Thyroid gland (tissue), 4 donors: ENCODE results near the gene CCDC157. TPM values are rescaled to one million over a fixed set of nuclear protein-coding genes. Genes with fewer than 3 reads are reported as not detected.

Source experiments
- DNase-seq, 2 donors: peaks; one replicate each; pipeline ENCODE4 v3.0.0-alpha.2; 2019
- H3K27ac ChIP-seq, 3 donors: fragments of 200-600 bp; sonication (generic); 1 replicate in 2 of 3; 2 replicates in 1 of 3; pipeline ENCODE4 v1.5.1; 2016 to 2019; ENCODE audit warnings: mild to moderate bottlenecking in 1 of 3, moderate library complexity in 1 of 3
- H3K27me3 ChIP-seq: fragments of 200-600 bp; sonication (generic); one replicate; pipeline ENCODE4 v1.5.1; 2019
- H3K36me3 ChIP-seq, 2 donors: fragments of 200-600 bp; sonication (generic); one replicate each; pipeline ENCODE4 v1.5.1; 2016 to 2019
- H3K4me1 ChIP-seq, 2 donors: fragments of 200-600 bp; sonication (generic); one replicate each; pipeline ENCODE4 v1.5.1; 2017 to 2019
- H3K4me3 ChIP-seq, 3 donors: fragments of 200-600 bp; sonication (generic); replicated peaks in 1 of 3; 1 replicate in 2 of 3; 2 replicates in 1 of 3; pipeline ENCODE4 v1.5.1; 2016; ENCODE audit warnings: mild to moderate bottlenecking in 1 of 3
- H3K9me3 ChIP-seq: fragments of 200-600 bp; sonication (generic); one replicate; pipeline ENCODE4 v1.5.1; 2017
- CTCF ChIP-seq, 6 experiments: fragments of 200-600 bp in 3 of 6; fragments of 450-650 bp in 3 of 6; sonication (generic) in 3 of 6; IDR thresholded peaks; one replicate each; pipeline ENCODE4 v1.5.1; 2016 to 2019; ENCODE audit warnings: antibody characterized with exemption in 6 of 6, mild to moderate bottlenecking in 2 of 6, inconsistent platforms in 1 of 6, moderate library complexity in 1 of 6
- POLR2A ChIP-seq, 2 donors: fragments of 450-650 bp; IDR thresholded peaks; one replicate each; pipeline ENCODE4 v1.6.1; 2017; ENCODE audit warnings: antibody characterized with exemption in 2 of 2, mild to moderate bottlenecking in 2 of 2, moderate library complexity in 1 of 2
- WGBS, 2 donors: methylation state at CpG; one replicate each; pipeline ENCODE4 v1.1.5; 2017; 5-methylcytosine and 5-hydroxymethylcytosine counted together
- intact Hi-C: fragments of 100-400 bp; cut with DNase I; formaldehyde crosslinking; loops from one replicate; pipeline ENCODE4 v1.15.1; 2023
- total RNA-seq, 4 donors: library from RNA; depleted of rRNA; stranded (reverse); fragments of >200 nt; gene quantifications; one replicate each; pipeline ENCODE4 v1.2.3, GENCODE V29; 2016

CCDC157 gene
- total RNA-seq, 4 donors from 2014 or later, result 8.1 to 18.3 (median 15.6) TPM

GRCh38 chr22:30354644-30355043, 2.2 kb upstream of the CCDC157 start:
- H3K36me3 ChIP-seq, result peaks cover 18 to 29% of the 10 kb centered on the region in 2 donors
- no peak for DNase-seq
- TF ChIP-seq POLR2A (IDR thresholded peaks at IDR 0.05), result no peak
- no peak for TF ChIP-seq CTCF (IDR thresholded peaks at IDR 0.05)
- intact Hi-C loops, result no loop called here
- H3K27ac ChIP-seq, result no peak overlapping the region
- H3K9me3 ChIP-seq, result no peaks in the 10 kb centered on the region
- no peak overlapping the region for H3K4me3 ChIP-seq
- H3K4me1 ChIP-seq, result peaks cover 23 to 34% of the 10 kb centered on the region in 2 donors
- no peaks in the 10 kb centered on the region for H3K27me3 ChIP-seq
- 48 to 66% methylated on average over 5 of the region's 5 CpGs for WGBS, 2 donors

GRCh38 chr22:30357236-30357570, 396 bp downstream of the CCDC157 start:
- H3K27ac ChIP-seq, result peak overlapping the region in 2 of 3 donors; percentile 95 to 97
- H3K4me1 ChIP-seq, result peaks cover 23 to 34% of the 10 kb centered on the region in 2 donors

GRCh38 chr22:30357650-30358215, 926 bp downstream of the CCDC157 start:
- Histone ChIP-seq H3K27ac (no peak overlapping the region), H3K4me1 (peaks cover 23 to 34% of the 10 kb centered on the region in 2 donors), H3K9me3 (no peaks in the 10 kb centered on the region), H3K27me3 (no peaks in the 10 kb centered on the region), H3K36me3 (peaks cover 3 to 4% of the 10 kb centered on the region in 2 donors), H3K4me3 (peak overlapping the region in 2 of 3 donors; percentile 30 to 66)
- 54 to 59% methylated on average over 22 of the region's 22 CpGs for WGBS, 2 donors
- no peak for TF ChIP-seq CTCF (IDR thresholded peaks at IDR 0.05)
- no peak for TF ChIP-seq POLR2A (IDR thresholded peaks at IDR 0.05)
- no peak for DNase-seq
- intact Hi-C loops, result loop anchor here (2.0 kb wide), 1 partner anchor 69 kb away; the partner anchor contains the start of gene CASTOR1

More at GRCh38 chr22:30357236-30357570, 396 bp downstream of the CCDC157 start:
- Histone ChIP-seq H3K27me3 (no peaks in the 10 kb centered on the region), H3K9me3 (no peaks in the 10 kb centered on the region), H3K36me3 (peaks cover 8 to 9% of the 10 kb centered on the region in 2 donors), H3K4me3 (peak overlapping the region; percentile 30 to 93 (median 66))
- DNase-seq, result no peak
- no peak for TF ChIP-seq CTCF (IDR thresholded peaks at IDR 0.05)
- no peak for TF ChIP-seq POLR2A (IDR thresholded peaks at IDR 0.05)
- WGBS, 2 donors, result 1 to 2% methylated on average over 9 of the region's 9 CpGs
- intact Hi-C loops, result loop anchor here (2.0 kb wide), 1 partner anchor 68 kb away; the partner anchor contains the start of gene CASTOR1

- WGBS, 2 donors, result 87 to 90% methylated on average over 6 of the region's 6 CpGs
- peaks cover 23 to 33% of the 10 kb centered on the region in 2 donors for H3K4me1 ChIP-seq
- intact Hi-C loops, result no loop called here
- DNase-seq, result no peak
- no peaks in the 10 kb centered on the region for H3K9me3 ChIP-seq
- H3K36me3 ChIP-seq, result no peaks in the 10 kb centered on the region
- no peaks in the 10 kb centered on the region for H3K27me3 ChIP-seq
- H3K27ac ChIP-seq, result no peak overlapping the region
- TF ChIP-seq POLR2A (IDR thresholded peaks at IDR 0.05) (no peak), CTCF (IDR thresholded peaks at IDR 0.05) (no peak)
- no peak overlapping the region for H3K4me3 ChIP-seq
These were observed 1.7 kb downstream of the CCDC157 start for GRCh38 chr22:30358541-30358940.

DNA sequence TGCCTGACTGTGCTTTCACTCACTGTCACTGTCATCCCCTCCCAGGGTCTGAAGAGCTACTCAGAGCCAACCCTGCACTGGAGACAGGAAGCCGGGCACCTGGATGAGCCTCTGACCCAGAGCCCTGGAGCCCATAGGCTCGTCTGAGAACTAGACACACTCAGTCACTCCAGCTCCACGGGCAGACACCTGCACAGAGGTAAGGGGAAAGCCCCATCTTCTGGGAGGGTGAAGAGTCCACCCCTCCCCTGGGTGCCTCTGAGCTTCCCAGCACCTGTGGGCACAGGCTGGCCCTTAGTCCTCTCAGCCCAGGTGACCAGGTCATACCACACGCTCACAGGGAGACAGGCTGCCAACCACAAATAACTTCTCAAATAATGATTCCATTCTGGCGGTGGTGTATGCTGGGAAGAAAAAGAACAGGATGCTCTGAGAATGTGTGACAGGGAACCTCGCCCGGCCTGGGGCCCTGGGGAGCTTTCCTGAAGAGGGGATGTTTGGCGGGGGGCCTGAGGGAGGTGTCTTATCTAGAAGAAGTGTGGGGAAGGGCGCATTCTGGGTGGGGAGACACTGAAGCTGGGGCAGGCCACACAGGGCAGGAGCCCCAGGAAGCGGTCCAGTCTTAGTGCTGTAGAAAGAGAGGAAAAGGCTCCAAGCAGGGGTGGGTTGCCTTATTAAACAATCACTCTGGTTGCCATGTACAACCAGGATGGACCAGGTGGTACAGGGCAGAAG, 5.3 kb downstream of the CCDC157 start:
- no peak for DNase-seq
- no peak overlapping the region for H3K27ac ChIP-seq
- no peak overlapping the region for H3K4me3 ChIP-seq
- peaks cover 0 to 8% of the 10 kb centered on the region in 2 donors for H3K4me1 ChIP-seq
- H3K36me3 ChIP-seq, result no peaks in the 10 kb centered on the region
- H3K27me3 ChIP-seq, result no peaks in the 10 kb centered on the region
- WGBS, 2 donors, result 86 to 91% methylated on average over 9 of the region's 10 CpGs
- H3K9me3 ChIP-seq, result no peaks in the 10 kb centered on the region
- TF ChIP-seq CTCF (IDR thresholded peaks at IDR 0.05) (no peak), POLR2A (IDR thresholded peaks at IDR 0.05) (no peak)
- intact Hi-C loops, result no loop called here
